Stimulated activated CD8-positive, alpha-beta memory T cell treated with anti-CD3 and anti-CD28 coated beads, Interleukin-4, amount 100 ng/mL, for 48 hours (primary cell): ENCODE results near the gene TCF12.

Source experiments
- DNase-seq: peaks from one replicate; pipeline ENCODE4 v3.0.0-alpha.2; 2020

TCF12 gene

GRCh38 chr15:57100136-57100539 is 181.7 kb downstream of the TCF12 start:
- DNase-seq = no peak

GRCh38 chr15:57102858-57103257 is 184.4 kb downstream of the TCF12 start:
- DNase-seq = no peak

DNA sequence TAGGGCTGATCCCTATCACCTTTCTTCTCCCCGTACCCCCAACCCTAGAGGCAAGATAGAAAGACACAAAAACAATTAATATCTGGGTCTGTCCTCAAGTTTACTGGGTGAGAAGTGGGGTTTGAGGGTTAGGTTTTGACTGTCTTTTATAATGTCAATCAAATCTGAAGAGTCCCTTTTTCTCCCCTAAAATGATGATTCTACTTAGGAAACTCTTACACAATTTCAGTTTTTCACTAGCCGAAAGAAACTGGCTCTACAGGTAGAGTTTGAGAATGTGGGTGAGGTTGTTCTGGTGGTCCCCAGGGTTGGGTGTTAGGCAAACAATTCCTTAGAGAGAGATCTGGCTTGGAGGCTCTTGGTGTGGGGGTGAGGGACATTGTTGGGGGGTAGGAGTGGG is 189.9 kb downstream of the TCF12 start:
- DNase-seq = no peak

GRCh38 chr15:57109005-57109404 is 190.6 kb downstream of the TCF12 start:
- DNase-seq = no peak

DNA sequence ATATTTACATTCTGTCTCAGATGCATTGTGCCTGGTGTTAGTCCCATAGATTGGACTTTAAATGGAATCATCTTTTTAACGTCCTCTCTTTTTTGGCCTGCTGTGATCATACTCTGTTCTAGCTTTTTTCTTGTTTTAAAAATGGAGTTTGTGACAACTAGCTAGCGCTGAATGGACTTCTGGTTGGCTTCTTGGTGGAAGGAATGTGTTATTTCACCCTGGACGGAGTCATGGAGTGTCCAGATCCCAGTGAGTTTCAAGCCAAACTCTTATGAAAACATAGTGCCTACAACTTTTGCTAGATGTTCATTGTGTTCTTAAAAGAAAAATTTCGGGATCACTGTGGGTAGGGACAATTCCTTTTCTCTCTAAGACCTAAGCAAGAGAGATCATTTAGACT is 192.6 kb downstream of the TCF12 start:
- no peak for DNase-seq

- no peak for DNase-seq
Observed at GRCh38 chr15:57112178-57112577, 193.7 kb downstream of the TCF12 start.

GRCh38 chr15:57114070-57114469 is 195.6 kb downstream of the TCF12 start:
- DNase-seq = no peak

DNA sequence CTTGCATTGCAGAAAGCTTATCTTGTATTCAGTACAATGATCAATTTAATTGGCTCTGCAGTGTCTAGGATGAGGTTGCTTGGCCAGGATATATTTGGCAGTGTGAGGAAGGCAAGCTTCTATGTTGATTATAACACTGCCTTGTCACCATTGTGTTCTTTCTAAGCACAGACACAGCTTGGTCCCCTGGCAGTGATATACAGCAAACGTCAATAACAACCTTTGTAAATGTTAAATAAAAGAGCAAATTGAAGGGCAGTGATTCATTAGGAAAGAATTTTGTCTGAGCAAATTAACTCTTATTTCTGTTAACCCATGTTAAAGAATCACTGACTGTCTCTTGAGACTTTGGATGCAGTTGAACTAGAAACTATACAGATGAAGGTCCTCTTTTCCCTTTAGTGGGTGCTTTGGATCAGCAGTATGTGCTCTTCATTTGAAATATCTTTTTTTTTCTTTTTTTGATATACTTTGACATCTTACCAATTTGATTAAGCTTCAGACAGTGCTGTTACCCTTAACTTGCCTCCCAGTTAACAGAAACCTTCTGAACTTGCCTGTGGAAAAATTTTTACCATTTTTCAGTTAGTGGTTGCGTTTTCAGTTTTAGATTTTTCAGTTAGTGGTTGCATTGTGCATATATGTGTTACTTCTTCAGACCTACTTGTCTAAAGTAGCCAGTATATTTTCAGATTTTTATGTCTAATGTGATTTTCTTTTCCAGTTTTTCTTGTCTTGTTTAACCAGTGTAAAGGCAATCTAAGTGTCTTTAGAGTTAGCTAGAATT is 199.8 kb downstream of the TCF12 start:
- DNase-seq = no peak

GRCh38 chr15:57122080-57122840 is 203.8 kb downstream of the TCF12 start:
- no peak for DNase-seq

DNA sequence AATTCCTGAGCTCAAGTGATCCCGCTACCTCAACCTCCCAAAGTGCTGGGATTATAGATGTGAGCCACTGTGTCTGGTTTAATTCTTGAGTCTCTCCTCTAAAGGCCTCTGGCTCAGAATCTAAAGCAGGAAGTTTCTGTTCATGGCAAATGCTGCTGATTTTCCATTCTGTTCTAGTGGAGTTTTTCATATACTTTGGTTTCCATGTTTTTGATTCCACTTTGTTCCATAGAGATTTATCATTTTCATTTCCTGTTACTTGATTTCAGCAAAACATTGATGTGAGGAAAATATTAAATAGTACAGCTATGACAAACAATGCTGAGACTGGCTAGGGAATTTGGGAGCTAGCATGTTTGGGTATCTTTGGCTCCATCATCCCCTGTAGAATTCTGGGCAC is 205.6 kb downstream of the TCF12 start:
- no peak for DNase-seq

DNA sequence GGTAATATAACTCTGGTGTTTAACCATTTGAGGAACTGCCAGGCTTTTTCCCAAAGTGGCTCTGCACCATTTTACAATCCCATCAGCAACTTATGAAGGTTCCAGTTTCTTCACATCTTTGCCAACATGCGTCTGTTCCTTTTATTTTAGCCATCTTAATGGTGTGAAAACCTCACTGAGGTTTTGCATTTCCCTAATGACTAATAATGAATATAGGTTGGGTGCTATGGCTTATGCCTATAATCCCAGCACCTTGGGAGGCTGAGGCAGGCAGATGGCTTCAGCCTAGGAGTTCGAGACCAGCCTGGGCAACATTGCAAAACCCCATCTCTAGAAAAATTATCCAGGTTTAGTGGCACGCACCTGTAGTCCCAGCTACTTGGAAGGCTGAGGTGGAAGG is 210.6 kb downstream of the TCF12 start:
- DNase-seq = no peak

- DNase-seq = no peak
Observed at GRCh38 chr15:57130956-57131355, 212.5 kb downstream of the TCF12 start.

GRCh38 chr15:57133127-57133968 is 214.9 kb downstream of the TCF12 start:
- DNase-seq = no peak

GRCh38 chr15:57134071-57134605 is 215.7 kb downstream of the TCF12 start:
- DNase-seq = no peak

GRCh38 chr15:57134851-57135250 is 216.4 kb downstream of the TCF12 start:
- DNase-seq = no peak

DNA sequence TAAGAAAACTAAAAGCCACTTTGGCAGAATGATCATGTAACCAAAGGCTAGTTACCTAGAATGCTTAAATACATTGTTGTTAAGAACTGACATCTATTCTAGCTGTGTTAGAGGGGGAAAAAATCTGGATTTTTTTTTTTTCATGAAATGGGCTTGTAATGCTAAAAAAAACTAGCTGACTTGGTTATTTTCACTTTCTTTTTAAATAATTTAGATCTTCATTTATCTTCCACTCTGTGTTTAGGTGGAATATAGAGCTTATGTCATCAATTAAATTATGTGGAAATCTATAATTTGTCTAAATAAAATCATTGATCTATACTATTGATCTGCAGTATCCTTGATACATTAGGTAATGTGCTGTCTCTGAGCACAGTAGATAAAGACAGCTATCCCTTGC is 217.4 kb downstream of the TCF12 start:
- DNase-seq = no peak

DNA sequence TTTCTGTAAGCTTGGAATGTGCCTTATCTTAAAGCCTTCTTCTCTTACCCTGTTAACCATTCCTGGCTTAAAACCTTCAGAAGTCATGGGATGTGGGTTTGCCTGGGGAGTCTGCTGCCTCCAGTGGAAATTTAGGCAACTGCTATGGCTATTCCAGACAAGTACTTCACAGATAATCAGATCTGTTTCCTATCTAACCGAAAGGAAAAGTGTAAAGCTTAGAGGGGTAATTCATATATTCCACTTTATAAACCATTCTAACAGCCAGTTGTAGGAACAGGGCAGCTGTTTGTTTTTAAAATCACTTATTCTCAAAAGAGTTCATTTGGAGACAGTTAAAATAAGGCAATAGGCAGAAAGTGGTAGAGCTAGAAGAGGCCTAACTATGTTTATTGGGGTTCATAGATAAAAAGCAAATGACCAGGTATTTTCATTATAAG is 219.9 kb downstream of the TCF12 start:
- no peak for DNase-seq

DNA sequence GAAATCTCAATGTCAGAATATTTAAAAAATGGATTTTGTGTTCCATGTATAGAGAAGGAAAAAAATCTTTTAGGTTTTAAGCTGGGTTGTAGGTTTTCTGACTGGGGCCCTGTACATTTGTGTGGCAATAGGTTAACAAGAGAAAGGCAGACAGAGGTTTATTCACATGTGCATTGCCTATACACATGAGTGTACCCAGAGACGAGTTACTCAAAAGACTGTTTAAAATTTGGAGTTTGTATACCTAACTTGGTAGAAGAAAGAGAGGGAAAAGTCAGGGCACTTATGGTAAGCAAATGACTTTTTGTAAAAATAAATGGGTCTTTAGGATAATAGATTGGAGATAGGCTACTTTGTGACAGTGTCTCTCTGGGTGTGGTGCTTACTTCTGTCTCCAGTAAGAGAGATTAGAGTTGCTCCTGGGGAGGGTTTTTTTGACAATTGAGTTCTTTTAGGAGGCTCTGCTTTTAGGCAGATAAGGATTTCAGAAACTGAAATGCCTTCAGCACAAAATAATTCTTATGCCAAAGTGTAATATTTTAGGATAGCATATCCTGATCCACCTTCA is 225.2 kb downstream of the TCF12 start:
- no peak for DNase-seq

DNA sequence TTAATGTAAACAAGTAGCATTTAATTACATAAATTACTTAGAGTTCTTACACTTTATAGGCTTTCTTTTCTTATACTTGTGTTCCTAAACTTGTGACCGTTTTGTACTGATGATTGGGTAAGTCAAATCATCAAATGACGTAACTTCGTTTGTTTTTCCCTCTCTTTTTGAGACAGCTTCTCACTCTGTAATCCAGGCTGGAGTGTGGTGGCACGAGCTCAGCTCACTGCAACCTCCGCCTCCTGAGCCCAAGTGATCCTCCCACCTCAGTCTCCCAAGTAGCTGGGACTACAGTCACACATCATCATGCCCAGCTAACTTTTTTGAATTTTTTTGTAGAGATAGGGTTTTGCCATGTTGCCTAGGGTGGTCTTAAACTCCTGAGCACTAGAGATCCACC is 226.0 kb downstream of the TCF12 start:
- DNase-seq = no peak

GRCh38 chr15:57146506-57147201 is 228.2 kb downstream of the TCF12 start:
- DNase-seq = no peak

DNA sequence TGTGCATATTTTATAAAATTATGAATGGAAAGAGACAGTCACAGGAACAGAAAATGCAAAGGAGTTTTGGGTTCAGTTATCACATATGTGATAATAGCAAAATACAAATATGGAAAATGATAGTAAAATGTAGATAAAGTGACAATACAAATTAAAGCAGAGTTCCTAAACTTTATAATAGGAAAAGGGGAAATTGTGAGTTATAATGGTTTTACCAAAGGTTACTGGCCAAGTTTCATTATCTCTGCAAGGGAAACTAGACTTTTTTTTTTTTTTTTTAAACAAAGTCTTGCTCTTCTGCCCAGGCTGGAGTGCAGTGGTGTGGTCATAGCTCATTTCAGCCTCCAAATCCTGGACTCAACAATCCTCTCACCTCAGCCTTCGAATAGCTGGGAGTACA is 229.2 kb downstream of the TCF12 start:
- no peak for DNase-seq

DNA sequence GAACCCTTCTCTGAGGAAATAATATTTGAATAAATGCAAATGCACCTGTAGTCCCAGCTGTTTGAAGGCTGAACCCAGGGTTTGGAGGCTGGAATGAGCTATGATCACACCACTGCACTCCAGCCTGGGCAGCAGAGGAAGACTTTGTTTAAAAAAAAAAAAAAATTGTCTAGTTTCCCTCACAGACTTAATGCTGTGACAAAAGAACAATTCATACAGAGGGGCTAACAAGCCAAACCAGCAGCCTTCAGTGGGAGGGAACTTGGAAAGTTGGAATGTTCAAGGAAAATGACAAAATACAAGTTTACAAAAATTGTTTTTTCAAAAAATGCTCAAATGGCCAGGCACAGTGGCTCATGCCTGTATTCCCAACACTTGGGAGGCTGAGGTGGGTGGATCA is 229.8 kb downstream of the TCF12 start:
- DNase-seq = no peak
